ENCODE measurements around the gene SS18L1.

The SS18L1 gene

GRCh38 chr20:62120365-62120762 is 23.2 kb upstream of the SS18L1 start:
- DNase-seq, result no peak

GRCh38 chr20:62120990-62121775 is 22.4 kb upstream of the SS18L1 start:
- DNase-seq, result no peak

GRCh38 chr20:62121776-62122653 is 21.6 kb upstream of the SS18L1 start, which contains the start of gene LSM14B:
TSS of gene LSM14B (plus strand) at chr20:62122475. CDS start at chr20:62122667, 192 bp downstream.
- DNase-seq, result peak; percentile 98

GRCh38 chr20:62122654-62123449 is 20.7 kb upstream of the SS18L1 start:
- no peak for DNase-seq

- no peak for DNase-seq
These were observed 20.0 kb upstream of the SS18L1 start for GRCh38 chr20:62123450-62124118.

- DNase-seq, result no peak
These were observed 17.4 kb upstream of the SS18L1 start for GRCh38 chr20:62126141-62126540.

- DNase-seq, result no peak
These were observed 15.8 kb upstream of the SS18L1 start for GRCh38 chr20:62127799-62128198.

- no peak for DNase-seq
These were observed 15.1 kb upstream of the SS18L1 start for GRCh38 chr20:62128502-62128901.

GRCh38 chr20:62129731-62130531 is 13.6 kb upstream of the SS18L1 start:
- DNase-seq, result no peak

- no peak for DNase-seq
These were observed 11.8 kb upstream of the SS18L1 start for GRCh38 chr20:62131560-62132320.

- no peak for DNase-seq
These were observed 11.1 kb upstream of the SS18L1 start for GRCh38 chr20:62132421-62132820.

- DNase-seq, result no peak
These were observed 10.3 kb upstream of the SS18L1 start for GRCh38 chr20:62133051-62133845.

- DNase-seq, result no peak
These were observed 9.7 kb upstream of the SS18L1 start for GRCh38 chr20:62133864-62134263.

- DNase-seq, result no peak
These were observed 8.8 kb upstream of the SS18L1 start for GRCh38 chr20:62134735-62135231.

GRCh38 chr20:62135573-62136266 is 7.8 kb upstream of the SS18L1 start:
- no peak for DNase-seq

- no peak for DNase-seq
These were observed 7.1 kb upstream of the SS18L1 start for GRCh38 chr20:62136283-62137091.

- no peak for DNase-seq
These were observed 6.5 kb upstream of the SS18L1 start for GRCh38 chr20:62137092-62137384.

GRCh38 chr20:62137478-62138203 is 5.9 kb upstream of the SS18L1 start:
- no peak for DNase-seq

Measured in NCI-H2107 (cell line).